Measurements from ENCODE around the gene RAB38. TPM values are rescaled to one million over a fixed set of nuclear protein-coding genes. Genes with fewer than 3 reads are reported as not detected.

The RAB38 gene
- total and polyA plus RNA-seq, 3 experiments from 2014 or later, result 2.1 to 3.7 (median 3.1) TPM

DNA sequence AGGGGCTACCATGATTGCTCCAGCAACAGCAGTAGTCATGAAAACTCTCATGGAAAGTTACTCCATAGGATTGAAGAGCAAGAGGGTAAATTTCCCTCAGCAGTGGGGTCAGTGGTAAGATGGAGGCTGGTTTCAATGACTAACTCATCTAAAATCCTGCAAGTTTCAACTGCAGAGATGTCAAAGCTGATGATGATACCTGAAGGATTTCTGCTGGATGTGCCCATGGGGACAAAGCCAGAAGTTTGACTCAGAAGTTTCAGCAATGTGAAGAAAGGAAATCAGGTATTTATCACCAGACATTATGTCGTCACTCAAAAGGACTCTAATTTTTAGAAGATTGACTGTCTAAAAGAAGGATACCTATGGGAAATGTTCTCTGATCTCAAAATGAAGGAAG, 29.1 kb downstream of the RAB38 start:
- H3K36me3 ChIP-seq (ENCODE audit: insufficient read depth, low read length), result no peaks in the 10 kb centered on the region
- ChIA-PET CTCF (no interaction called here), POLR2A (no interaction called here)
- H3K27me3 Mint-ChIP-seq, result peaks cover 0 to 1% of the 10 kb centered on the region in 2 donors
- no peaks in the 10 kb centered on the region for H3K27me3 ChIP-seq (ENCODE audit: insufficient read depth, low read length, poor library complexity, severe bottlenecking)
- H3K4me3 ChIP-seq (ENCODE audit: low read length), result no peak overlapping the region
- H3K4me3 Mint-ChIP-seq, result no peak overlapping the region
- no peaks in the 10 kb centered on the region for H3K4me1 ChIP-seq (ENCODE audit: insufficient read depth, low read length)
- DNase-seq, result no peak
- H3K9me3 Mint-ChIP-seq, result no peaks in the 10 kb centered on the region
- peak overlapping the region in 1 of 8 donors; percentile 52 for H3K27ac Mint-ChIP-seq
- no peaks in the 10 kb centered on the region for H3K9me3 ChIP-seq (ENCODE audit: low read length)
- no peaks in the 10 kb centered on the region for H3K4me1 Mint-ChIP-seq
- no peak overlapping the region for H3K27ac ChIP-seq (ENCODE audit: low read depth, low read length)
- peaks cover 0 to 5% (median 3%) of the 10 kb centered on the region in 3 donors for H3K36me3 Mint-ChIP-seq

DNA sequence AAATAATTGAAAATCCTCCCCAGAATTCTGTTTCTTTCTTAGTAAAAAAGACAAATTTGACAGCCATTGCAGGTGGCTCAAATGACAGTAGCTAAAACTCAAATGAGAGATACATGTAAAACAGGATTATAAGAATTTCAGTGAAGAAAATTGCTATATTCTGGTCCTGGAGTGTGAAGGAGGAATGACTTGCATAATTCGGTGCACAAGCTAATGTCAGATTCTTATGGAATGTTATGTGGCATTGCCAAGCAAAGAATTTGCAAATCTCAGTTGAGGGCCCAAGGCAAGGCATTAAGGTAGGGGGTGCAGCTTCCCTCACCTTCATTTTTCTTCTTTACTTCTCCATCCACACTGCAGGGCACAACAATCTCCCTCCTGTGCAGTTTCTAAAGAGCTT, 35.4 kb downstream of the RAB38 start:
- Histone ChIP-seq H3K9me3 (ENCODE audit: low read length) (no peaks in the 10 kb centered on the region), H3K4me3 (ENCODE audit: low read length) (no peak overlapping the region), H3K27ac (ENCODE audit: low read depth, low read length) (no peak overlapping the region), H3K4me1 (ENCODE audit: insufficient read depth, low read length) (no peaks in the 10 kb centered on the region), H3K27me3 (ENCODE audit: insufficient read depth, low read length, poor library complexity, severe bottlenecking) (no peaks in the 10 kb centered on the region), H3K36me3 (ENCODE audit: insufficient read depth, low read length) (no peaks in the 10 kb centered on the region)
- CTCF ChIA-PET, result no interaction called here
- H3K9me3 Mint-ChIP-seq, result no peaks in the 10 kb centered on the region
- no peak overlapping the region for H3K27ac Mint-ChIP-seq
- H3K27me3 Mint-ChIP-seq, result no peaks in the 10 kb centered on the region
- POLR2A ChIA-PET, result no interaction called here
- H3K4me1 Mint-ChIP-seq, result no peaks in the 10 kb centered on the region
- DNase-seq, result no peak
- peaks cover 0 to 3% (median 2%) of the 10 kb centered on the region in 3 donors for H3K36me3 Mint-ChIP-seq
- no peak overlapping the region for H3K4me3 Mint-ChIP-seq

DNA sequence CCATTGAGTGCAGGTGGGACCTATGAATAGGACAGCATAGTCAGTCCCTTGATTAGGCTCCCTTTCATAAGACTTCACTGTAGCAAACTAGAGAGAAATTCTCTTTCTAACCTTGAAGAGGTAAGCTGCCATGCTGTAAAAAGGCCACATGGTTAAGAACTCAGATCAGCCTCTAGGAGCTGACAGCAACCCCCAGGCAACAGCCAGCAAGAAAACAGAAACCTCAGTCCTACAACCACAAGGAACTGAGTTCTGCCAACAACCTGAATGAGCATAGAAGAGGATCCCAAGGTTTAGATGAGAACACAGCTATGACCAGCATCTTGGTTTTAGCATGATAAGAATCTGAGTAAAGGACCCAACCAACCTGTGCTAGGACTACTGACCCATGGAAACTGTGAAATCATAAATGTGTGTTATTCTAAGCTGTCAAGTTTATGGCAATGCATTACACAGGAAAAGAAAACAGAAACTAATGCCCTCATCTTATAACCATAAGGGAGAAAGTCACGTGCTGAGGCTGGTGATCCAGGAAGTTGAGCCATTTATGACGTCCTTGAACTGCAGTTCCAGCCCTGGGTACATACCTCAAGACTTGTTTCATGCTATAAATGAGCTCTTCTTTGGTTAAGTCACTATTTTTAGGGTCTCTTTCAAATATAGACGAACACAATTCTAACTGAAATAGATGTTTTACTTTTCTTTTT, 43.3 kb downstream of the RAB38 start:
- ChIA-PET CTCF (no interaction called here), POLR2A (no interaction called here)
- peaks cover 0 to 3% (median 0%) of the 10 kb centered on the region in 3 donors for H3K4me1 Mint-ChIP-seq
- no peak overlapping the region for H3K4me3 ChIP-seq (ENCODE audit: low read length)
- H3K27me3 Mint-ChIP-seq, result no peaks in the 10 kb centered on the region
- no peak overlapping the region for H3K4me3 Mint-ChIP-seq
- H3K27ac ChIP-seq (ENCODE audit: low read depth, low read length), result no peak overlapping the region
- H3K4me1 ChIP-seq (ENCODE audit: insufficient read depth, low read length), result no peaks in the 10 kb centered on the region
- DNase-seq, result no peak
- peaks cover 0 to 6% (median 0%) of the 10 kb centered on the region in 5 donors for H3K9me3 Mint-ChIP-seq
- H3K36me3 ChIP-seq (ENCODE audit: insufficient read depth, low read length), result no peaks in the 10 kb centered on the region
- peaks cover 0 to 6% (median 3%) of the 10 kb centered on the region in 3 donors for H3K36me3 Mint-ChIP-seq
- no peak overlapping the region for H3K27ac Mint-ChIP-seq
- no peaks in the 10 kb centered on the region for H3K9me3 ChIP-seq (ENCODE audit: low read length)
- H3K27me3 ChIP-seq (ENCODE audit: insufficient read depth, low read length, poor library complexity, severe bottlenecking), result no peaks in the 10 kb centered on the region

DNA sequence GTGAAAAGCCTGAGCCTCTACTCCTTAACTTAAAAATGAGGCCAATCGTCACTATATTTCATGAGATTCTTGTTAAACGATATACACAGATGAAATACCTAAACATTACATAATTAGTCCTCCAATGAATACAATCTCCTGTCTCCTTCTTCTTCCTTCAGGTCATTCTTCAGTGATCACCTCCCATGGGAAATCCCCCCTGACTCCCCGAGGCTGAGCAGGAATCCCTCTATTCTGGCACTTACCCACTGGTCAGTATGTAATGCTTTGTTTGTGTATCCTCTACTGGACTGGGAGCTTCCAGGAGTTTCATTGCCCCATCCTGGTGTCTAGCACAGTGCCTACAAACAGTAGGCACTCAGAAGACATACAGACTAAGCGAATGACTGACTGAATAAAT, 52.3 kb downstream of the RAB38 start:
- H3K9me3 Mint-ChIP-seq, result no peaks in the 10 kb centered on the region
- Histone ChIP-seq H3K27ac (ENCODE audit: low read depth, low read length) (no peak overlapping the region), H3K27me3 (ENCODE audit: insufficient read depth, low read length, poor library complexity, severe bottlenecking) (no peaks in the 10 kb centered on the region), H3K9me3 (ENCODE audit: low read length) (no peaks in the 10 kb centered on the region), H3K4me3 (ENCODE audit: low read length) (no peak overlapping the region), H3K36me3 (ENCODE audit: insufficient read depth, low read length) (no peaks in the 10 kb centered on the region), H3K4me1 (ENCODE audit: insufficient read depth, low read length) (no peaks in the 10 kb centered on the region)
- H3K27ac Mint-ChIP-seq, result no peak overlapping the region
- no peak overlapping the region for H3K4me3 Mint-ChIP-seq
- H3K36me3 Mint-ChIP-seq, result no peaks in the 10 kb centered on the region
- no peak for DNase-seq
- H3K27me3 Mint-ChIP-seq, result peaks cover 1 to 3% of the 10 kb centered on the region in 2 donors
- no peaks in the 10 kb centered on the region for H3K4me1 Mint-ChIP-seq
- POLR2A ChIA-PET, result no interaction called here
- CTCF ChIA-PET, result interaction anchor here (1.1 kb wide), 1 partner anchor 10 kb away, joined by 3 read pairs; no protein-coding TSS in a partner anchor

- no peaks in the 10 kb centered on the region for H3K9me3 Mint-ChIP-seq
- no peaks in the 10 kb centered on the region for H3K36me3 Mint-ChIP-seq
- Histone ChIP-seq H3K4me1 (ENCODE audit: insufficient read depth, low read length) (no peaks in the 10 kb centered on the region), H3K27me3 (ENCODE audit: insufficient read depth, low read length, poor library complexity, severe bottlenecking) (no peaks in the 10 kb centered on the region), H3K9me3 (ENCODE audit: low read length) (no peaks in the 10 kb centered on the region), H3K4me3 (ENCODE audit: low read length) (no peak overlapping the region), H3K36me3 (ENCODE audit: insufficient read depth, low read length) (no peaks in the 10 kb centered on the region), H3K27ac (ENCODE audit: low read depth, low read length) (no peak overlapping the region)
- no peak overlapping the region for H3K27ac Mint-ChIP-seq
- no peak overlapping the region for H3K4me3 Mint-ChIP-seq
- ChIA-PET CTCF (interaction anchor here (1.7 kb wide), 1 partner anchor 433 kb away, joined by 5 read pairs; no protein-coding TSS in a partner anchor), POLR2A (no interaction called here)
- H3K4me1 Mint-ChIP-seq, result no peaks in the 10 kb centered on the region
- no peak for DNase-seq
- no peaks in the 10 kb centered on the region for H3K27me3 Mint-ChIP-seq
Observed at GRCh38 chr11:88119561-88119960, 55.7 kb downstream of the RAB38 start.

- Mint-ChIP-seq H3K4me3 (no peak overlapping the region), H3K27ac (no peak overlapping the region), H3K9me3 (no peaks in the 10 kb centered on the region), H3K4me1 (no peaks in the 10 kb centered on the region), H3K36me3 (no peaks in the 10 kb centered on the region), H3K27me3 (no peaks in the 10 kb centered on the region)
- ChIA-PET POLR2A (no interaction called here), CTCF (no interaction called here)
- H3K4me1 ChIP-seq (ENCODE audit: insufficient read depth, low read length), result no peaks in the 10 kb centered on the region
- DNase-seq, result no peak
- no peaks in the 10 kb centered on the region for H3K27me3 ChIP-seq (ENCODE audit: insufficient read depth, low read length, poor library complexity, severe bottlenecking)
- H3K9me3 ChIP-seq (ENCODE audit: low read length), result no peaks in the 10 kb centered on the region
- H3K27ac ChIP-seq (ENCODE audit: low read depth, low read length), result no peak overlapping the region
- H3K36me3 ChIP-seq (ENCODE audit: insufficient read depth, low read length), result no peaks in the 10 kb centered on the region
- no peak overlapping the region for H3K4me3 ChIP-seq (ENCODE audit: low read length)
Observed at GRCh38 chr11:88117281-88117858, 57.9 kb downstream of the RAB38 start.

GRCh38 chr11:88115828-88116755, 59.2 kb downstream of the RAB38 start:
- Histone ChIP-seq H3K4me1 (ENCODE audit: insufficient read depth, low read length) (no peaks in the 10 kb centered on the region), H3K27me3 (ENCODE audit: insufficient read depth, low read length, poor library complexity, severe bottlenecking) (no peaks in the 10 kb centered on the region), H3K36me3 (ENCODE audit: insufficient read depth, low read length) (no peaks in the 10 kb centered on the region), H3K4me3 (ENCODE audit: low read length) (no peak overlapping the region), H3K27ac (ENCODE audit: low read depth, low read length) (no peak overlapping the region), H3K9me3 (ENCODE audit: low read length) (no peaks in the 10 kb centered on the region)
- no peaks in the 10 kb centered on the region for H3K4me1 Mint-ChIP-seq
- no peak overlapping the region for H3K4me3 Mint-ChIP-seq
- H3K9me3 Mint-ChIP-seq, result no peaks in the 10 kb centered on the region
- ChIA-PET CTCF (no interaction called here), POLR2A (no interaction called here)
- no peaks in the 10 kb centered on the region for H3K27me3 Mint-ChIP-seq
- no peak for DNase-seq
- H3K27ac Mint-ChIP-seq, result no peak overlapping the region
- H3K36me3 Mint-ChIP-seq, result peaks cover 0 to 5% (median 0%) of the 10 kb centered on the region in 3 donors

DNA sequence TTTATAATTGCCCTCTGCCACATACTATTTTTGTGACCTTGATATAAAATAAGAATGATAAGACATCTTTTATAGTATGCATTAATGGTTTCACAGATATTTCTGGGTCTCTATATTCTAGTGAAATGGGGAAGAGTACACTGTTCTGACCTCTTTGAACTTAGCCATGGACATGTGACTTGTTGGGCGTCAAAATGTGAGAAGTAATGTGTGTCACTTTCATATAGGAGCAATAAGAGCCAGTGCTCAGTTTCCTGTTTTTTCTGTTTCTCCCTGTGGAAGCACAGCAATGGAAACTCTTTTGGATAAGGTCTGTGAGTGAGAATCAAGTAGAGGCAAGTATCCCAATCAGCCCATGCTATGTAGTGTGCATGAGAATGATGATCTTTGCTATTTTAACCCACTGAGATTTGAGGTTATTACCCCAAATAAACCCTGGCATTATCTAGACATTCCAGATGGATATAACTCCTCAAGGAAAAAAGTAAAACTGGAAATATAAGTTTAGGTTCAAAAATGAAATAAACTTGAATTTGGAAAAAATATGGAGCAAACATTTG, 60.7 kb downstream of the RAB38 start:
- no peak overlapping the region for H3K4me3 Mint-ChIP-seq
- H3K27ac Mint-ChIP-seq, result no peak overlapping the region
- ChIA-PET POLR2A (no interaction called here), CTCF (no interaction called here)
- no peak for DNase-seq
- no peaks in the 10 kb centered on the region for H3K4me1 ChIP-seq (ENCODE audit: insufficient read depth, low read length)
- H3K9me3 ChIP-seq (ENCODE audit: low read length), result no peaks in the 10 kb centered on the region
- H3K4me3 ChIP-seq (ENCODE audit: low read length), result no peak overlapping the region
- no peaks in the 10 kb centered on the region for H3K27me3 ChIP-seq (ENCODE audit: insufficient read depth, low read length, poor library complexity, severe bottlenecking)
- peaks cover 0 to 7% (median 2%) of the 10 kb centered on the region in 3 donors for H3K36me3 Mint-ChIP-seq
- H3K27ac ChIP-seq (ENCODE audit: low read depth, low read length), result no peak overlapping the region
- H3K36me3 ChIP-seq (ENCODE audit: insufficient read depth, low read length), result no peaks in the 10 kb centered on the region
- no peaks in the 10 kb centered on the region for H3K27me3 Mint-ChIP-seq
- no peaks in the 10 kb centered on the region for H3K4me1 Mint-ChIP-seq
- H3K9me3 Mint-ChIP-seq, result no peaks in the 10 kb centered on the region

All from CD8-positive, alpha-beta memory T cell (primary cell).